K562 (cell line): Measurements from ENCODE around the gene SLC2A9. TPM values are rescaled to one million over a fixed set of nuclear protein-coding genes. Genes with fewer than 3 reads are reported as not detected.

Experiments
- ATAC-seq: fragments of 200-7000 bp; cut with Tn5 transposase; 3 replicates; pipeline ENCODE4 v1.9.1; 2020; ENCODE audit warnings: moderate library complexity
- BruUV-seq: library from RNA; stranded (reverse); fragments of 400-500 nt; replicated peaks from 2 replicates; lab custom pipeline; 2021; lab: Mats Ljungman, UMichigan
- CTCF ChIA-PET: fragments of 300-600 bp; formaldehyde crosslinking; extraction: SDS; loops from one replicate; lab custom pipeline; 2021; ENCODE audit warnings: low intra/inter-chr PET ratio; lab: Yijun Ruan, JAX
- POLR2A ChIA-PET: fragments of 300-600, 350-650 bp; sonication (Branson Sonifier 250); formaldehyde crosslinking; extraction: SDS; loops from one replicate; lab custom pipeline; 2021; ENCODE audit warnings: antibody characterized with exemption, inconsistent platforms; lab: Yijun Ruan, JAX
- DNase-seq, 4 experiments: peaks; one replicate each; pipeline versions ENCODE4 v3.0.0 to v3.0.0-alpha.2; 2011 to 2018; ENCODE audit warnings: low spot score in 3 of 4, mixed read lengths in 3 of 4; ENCODE audit errors: extremely low read depth in 1 of 4
- FAIRE-seq: peaks from 2 replicates; lab custom pipeline; 2011; peaks lifted over from hg19 to GRCh38; lab: Jason Lieb, UNC
- H2AFZ ChIP-seq: 2 replicates; pipeline ENCODE4 v1.6.0; 2011; ENCODE audit warnings: low read depth, low read length, control low read depth, inconsistent platforms
- H3K27ac ChIP-seq: fragments of 200-600 bp; 3 replicates; pipeline ENCODE4 v1.8.0; 2011; ENCODE audit warnings: low read depth, mild to moderate bottlenecking, control low read depth, inconsistent platforms, low read length, moderate library complexity, mixed read lengths; ENCODE audit errors: extremely low read depth
- H3K27me3 ChIP-seq, 2 experiments: fragments of 300-600 bp in 1 of 2; 2 replicates in 1 of 2; 3 replicates in 1 of 2; pipeline versions ENCODE4 v1.6.0 to v1.8.0; 2011; ENCODE audit warnings: inconsistent platforms in 2 of 2, low read length in 2 of 2, mild to moderate bottlenecking in 1 of 2, mixed read lengths in 1 of 2, moderate library complexity in 1 of 2; ENCODE audit not compliant: control insufficient read depth in 2 of 2, insufficient read depth in 2 of 2
- H3K36me3 ChIP-seq: fragments of 300-600 bp; 3 replicates; pipeline ENCODE4 v1.8.0; 2011; ENCODE audit warnings: mild to moderate bottlenecking, low read length, inconsistent platforms; ENCODE audit not compliant: control insufficient read depth, insufficient read depth
- H3K4me1 ChIP-seq, 2 experiments: fragments of 200-600 bp in 1 of 2; replicated peaks in 1 of 2; 2 replicates in 1 of 2; 3 replicates in 1 of 2; pipeline versions ENCODE4 v1.5.1 to v1.8.0; 2011; ENCODE audit warnings: inconsistent platforms in 2 of 2, low read length in 2 of 2, mild to moderate bottlenecking in 1 of 2, mixed read lengths in 1 of 2, moderate library complexity in 1 of 2; ENCODE audit not compliant: control insufficient read depth in 2 of 2, insufficient read depth in 2 of 2
- H3K4me2 ChIP-seq: 2 replicates; pipeline ENCODE4 v1.6.1; 2011; ENCODE audit warnings: low read length, control low read depth, inconsistent platforms, mixed read lengths; ENCODE audit not compliant: insufficient read depth
- H3K4me3 ChIP-seq: fragments of 200-600 bp; sonication (generic), shearing (Covaris generic); 2 replicates; pipeline ENCODE4 v1.5.1; 2016; ENCODE audit warnings: control low read depth, inconsistent platforms
- H3K79me2 ChIP-seq: fragments of 200-600 bp; 3 replicates; pipeline ENCODE4 v1.8.0; 2011; ENCODE audit warnings: low read length, inconsistent platforms; ENCODE audit not compliant: control insufficient read depth, insufficient read depth
- H3K9ac ChIP-seq, 2 experiments: 2 replicates each; pipeline versions ENCODE4 v1.6.0 to v1.6.1; 2011; ENCODE audit warnings: low read depth in 2 of 2, low read length in 2 of 2, control low read depth in 1 of 2, inconsistent platforms in 1 of 2, mild to moderate bottlenecking in 1 of 2, mixed read lengths in 1 of 2; ENCODE audit not compliant: insufficient read depth in 1 of 2
- H3K9me1 ChIP-seq: one replicate; pipeline ENCODE4 v1.6.0; 2011; ENCODE audit warnings: inconsistent platforms, mild to moderate bottlenecking, low read length, moderate library complexity; ENCODE audit not compliant: control insufficient read depth, insufficient read depth
- H3K9me3 ChIP-seq: replicated peaks from 2 replicates; pipeline ENCODE4 v1.5.1; 2011; ENCODE audit warnings: low read depth, low read length, inconsistent platforms; ENCODE audit not compliant: control insufficient read depth, insufficient read depth
- H4K20me1 ChIP-seq: replicated peaks from 2 replicates; pipeline ENCODE4 v1.6.1; 2011; ENCODE audit warnings: low read length, inconsistent platforms, mixed read lengths; ENCODE audit not compliant: control insufficient read depth, insufficient read depth
- CBX3 ChIP-seq, 2 experiments: IDR thresholded peaks; 1 replicate in 1 of 2; 2 replicates in 1 of 2; pipeline ENCODE4 v1.6.1; 2012; ENCODE audit warnings: inconsistent platforms in 2 of 2, low read length in 2 of 2, borderline replicate concordance in 1 of 2, control low read depth in 1 of 2
- E2F4 ChIP-seq: sonication (generic); formaldehyde crosslinking; IDR thresholded peaks from 2 replicates; pipeline ENCODE4 v1.8.0; 2022; ENCODE audit warnings: mild to moderate bottlenecking, low read depth, missing genetic modification reagents
- GTF2F1 ChIP-seq: IDR thresholded peaks from 2 replicates; pipeline ENCODE4 v1.6.1; 2011; ENCODE audit warnings: low read depth, low read length, improper control_type of control experiment
- JUNB ChIP-seq: fragments of 450-650 bp; formaldehyde crosslinking; conservative IDR thresholded peaks from 2 replicates; pipeline ENCODE4 v1.4.0; 2020; ENCODE audit warnings: mild to moderate bottlenecking
- MYNN ChIP-seq, 2 experiments: sonication (generic); formaldehyde crosslinking in 1 of 2; IDR thresholded peaks; 2 replicates each; pipeline versions ENCODE4 v1.5.0 to v1.6.1; 2016 to 2020; ENCODE audit warnings: antibody characterized with exemption in 1 of 2, missing genetic modification reagents in 1 of 2
- NR2F6 ChIP-seq: fragments of 450-650 bp; formaldehyde crosslinking; IDR thresholded peaks from 2 replicates; pipeline ENCODE4 v1.4.0; 2020; ENCODE audit warnings: mild to moderate bottlenecking
- POLR3G ChIP-seq: IDR thresholded peaks from 2 replicates; pipeline ENCODE4 v1.6.1; 2011; ENCODE audit not compliant: insufficient read length, insufficient replicate concordance; ENCODE audit errors: extremely low read depth
- SRF ChIP-seq, 2 experiments: fragments of 250-450, 450-650 bp in 1 of 2; sonication (Bioruptor Pico) in 1 of 2; sonication (generic) in 1 of 2; formaldehyde crosslinking; IDR thresholded peaks; 2 replicates each; pipeline versions ENCODE4 v1.5.0 to v1.5.1; 2020 to 2022; ENCODE audit warnings: mild to moderate bottlenecking in 1 of 2, missing genetic modification reagents in 1 of 2
- TFAM ChIP-seq: fragments of 250-450 bp; sonication (Bioruptor Pico); conservative IDR thresholded peaks from 2 replicates; pipeline ENCODE4 v1.5.0; 2021; ENCODE audit warnings: mild to moderate bottlenecking, moderate library complexity
- XRCC4 ChIP-seq: IDR thresholded peaks from one replicate; pipeline ENCODE4 v1.6.1; 2011; ENCODE audit not compliant: insufficient read depth, insufficient read length; ENCODE audit errors: extremely low read depth
- ZBTB1 ChIP-seq: sonication (generic); formaldehyde crosslinking; IDR thresholded peaks from 2 replicates; pipeline ENCODE4 v1.8.1; 2023; ENCODE audit warnings: missing genetic modification reagents, low read depth, mild to moderate bottlenecking, borderline replicate concordance
- ZNF384 ChIP-seq: IDR thresholded peaks from 2 replicates; pipeline ENCODE4 v1.6.1; 2012; ENCODE audit warnings: low read depth, low read length, improper control_type of control experiment
- ZNF717 ChIP-seq: fragments of 250-450 bp; sonication (Bioruptor Pico); IDR thresholded peaks from 2 replicates; pipeline ENCODE4 v1.5.0; 2021
- WGBS: fragments of 100-300 bp; shearing (Covaris generic); methylation state at CpG from one replicate; pipeline ENCODE4 v1.1.6; 2016; ENCODE audit warnings: low coverage, mixed read lengths; ENCODE audit not compliant: insufficient coverage; ENCODE audit errors: missing lambda C conversion rate; 5-methylcytosine and 5-hydroxymethylcytosine counted together
- in situ Hi-C: fragments of 300-500 bp; cut with MboI; formaldehyde crosslinking; loops from 4 replicates; pipeline ENCODE4 v1.15.0; 2018; ENCODE audit warnings: inconsistent platforms, mixed read lengths
- intact Hi-C: fragments of 100-400 bp; cut with micrococcal nuclease; formaldehyde crosslinking; loops from 2 replicates; pipeline ENCODE4 v1.14.2; 2022
- polyA plus RNA-seq, 8 experiments: library from polyadenylated mRNA; depleted of rRNA in 4 of 8; stranded (reverse) in 5 of 8; unstranded in 3 of 8; fragments of >200 nt; fragmentation: Nextera tagmentation in 2 of 8; fragmentation: Illumina TruSeq in 1 of 8; extraction: Ambion mirVana in 2 of 8; extraction: Trizol in 1 of 8; gene quantifications; 2 replicates each; pipeline versions ENCODE4 v1.2.1 to v1.2.3, GENCODE V29; 2011 to 2014; ENCODE audit warnings: inconsistent platforms in 1 of 8, missing spikeins in 1 of 8
- total RNA-seq, 7 experiments: library from RNA; depleted of rRNA in 6 of 7; stranded (reverse); fragments of >200 nt in 6 of 7; fragmentation: Illumina TruSeq in 2 of 7; extraction: Trizol in 2 of 7; gene quantifications; 2 replicates each; pipeline versions ENCODE4 v1.2.1 to v1.2.3, GENCODE V29; 2011 to 2021; ENCODE audit warnings: low replicate concordance in 1 of 7
- TF ChIP-seq, protein P1 (sequence below): sonication (generic); IDR thresholded peaks from 2 replicates; pipeline ENCODE4 v1.6.1; 2016

The SLC2A9 gene
- total and polyA plus RNA-seq, 9 of the 15 experiments (the other 6 are each of a cell fraction or from before 2014, with no cell fraction given): 0.15 to 1.9 (median 0.76) TPM

DNA sequence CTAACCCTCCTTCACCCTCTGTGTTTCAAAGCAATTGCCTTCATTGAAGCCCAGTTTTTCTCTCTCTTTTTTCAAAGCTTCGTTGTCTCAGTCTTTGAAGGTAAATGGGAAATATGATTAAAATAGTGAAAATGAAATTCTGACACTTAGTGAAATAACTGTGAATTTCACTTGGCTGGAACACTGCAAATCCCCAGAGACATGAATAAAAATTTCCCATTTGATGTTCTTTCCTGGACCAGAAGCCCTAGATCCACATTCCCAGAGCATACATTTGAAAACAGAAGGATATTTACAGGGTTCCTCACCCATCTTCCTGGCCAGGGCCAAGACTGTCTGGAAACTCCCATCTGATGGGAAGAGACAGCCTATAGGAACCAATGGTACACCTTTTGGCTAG lies 45.0 kb downstream of the SLC2A9 start:
- Histone ChIP-seq H3K9ac (no peak overlapping the region), H3K79me2 (no peaks in the 10 kb centered on the region), H4K20me1 (no peaks in the 10 kb centered on the region)
- 0% methylated on average over 1 of the region's 1 CpG for WGBS
- no peak for DNase-seq
- TF ChIP-seq ZNF717 (CRISPR knock-in tag) (no peak), NR2F6 (CRISPR knock-in tag) (no peak), TFAM (CRISPR knock-in tag) (no peak)
- TF ChIP-seq, all 486 proteins: peak for 0
- H3K4me3 ChIP-seq: no peak overlapping the region
- FAIRE-seq (no peak), ATAC-seq (no peak)
- ChIA-PET CTCF (no interaction called here), POLR2A (interaction anchor here (1.0 kb wide), 1 partner anchor 10 kb away, joined by 3 read pairs; no protein-coding TSS in a partner anchor)
- H2AFZ ChIP-seq: no peak overlapping the region
- no peaks in the 10 kb centered on the region for H3K4me1 ChIP-seq
- H3K4me2 ChIP-seq: no peak overlapping the region
- H3K9me1 ChIP-seq: no peaks in the 10 kb centered on the region
- in situ Hi-C loops (no loop called here), intact Hi-C loops (no loop called here)
- no peaks in the 10 kb centered on the region for H3K36me3 ChIP-seq
- no TSS peak for BruUV-seq
- H3K9me3 ChIP-seq: no peaks in the 10 kb centered on the region
- no peak overlapping the region for H3K27ac ChIP-seq
- peaks cover 0 to 12% of the 10 kb centered on the region in 2 experiments; a peak in 2 of 5 replicates for H3K27me3 ChIP-seq

- ChIA-PET POLR2A (interaction anchor here (0.6 kb wide), 1 partner anchor 40 kb away, joined by 3 read pairs; no protein-coding TSS in a partner anchor), CTCF (no interaction called here)
- H3K4me2 ChIP-seq: no peak overlapping the region
- TF ChIP-seq MYNN (IDR thresholded peaks at IDR 0.05): no peak
- no peak for TF ChIP-seq MYNN (CRISPR knock-in tag; IDR thresholded peaks at IDR 0.05)
- no peak for TF ChIP-seq GTF2F1
- TF ChIP-seq JUNB (CRISPR knock-in tag): no peak
- no peak for TF ChIP-seq ZBTB1 (CRISPR knock-in tag)
- TF ChIP-seq ZNF384: no peak
- TF ChIP-seq XRCC4: no peak
- no peak for TF ChIP-seq SRF (CRISPR knock-in tag; IDR thresholded peaks at IDR 0.05)
- no peak for TF ChIP-seq E2F4 (CRISPR knock-in tag)
- no peak for TF ChIP-seq CBX3 (IDR thresholded peaks at IDR 0.05; ENCODE audit: borderline replicate concordance in 1 of 2, low read length in 2 of 2)
- TF ChIP-seq, protein P1, sequence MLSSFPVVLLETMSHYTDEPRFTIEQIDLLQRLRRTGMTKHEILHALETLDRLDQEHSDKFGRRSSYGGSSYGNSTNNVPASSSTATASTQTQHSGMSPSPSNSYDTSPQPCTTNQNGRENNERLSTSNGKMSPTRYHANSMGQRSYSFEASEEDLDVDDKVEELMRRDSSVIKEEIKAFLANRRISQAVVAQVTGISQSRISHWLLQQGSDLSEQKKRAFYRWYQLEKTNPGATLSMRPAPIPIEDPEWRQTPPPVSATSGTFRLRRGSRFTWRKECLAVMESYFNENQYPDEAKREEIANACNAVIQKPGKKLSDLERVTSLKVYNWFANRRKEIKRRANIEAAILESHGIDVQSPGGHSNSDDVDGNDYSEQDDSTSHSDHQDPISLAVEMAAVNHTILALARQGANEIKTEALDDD: no peak
- no peak for TF ChIP-seq POLR3G
Measured at GRCh38 chr4:9971711-9972110, 49.6 kb downstream of the SLC2A9 start.

More at GRCh38 chr4:9971711-9972110, 49.6 kb downstream of the SLC2A9 start:
- H3K9ac ChIP-seq: no peak overlapping the region
- no peaks in the 10 kb centered on the region; a peak in 1 of 5 replicates for H3K4me1 ChIP-seq
- H2AFZ ChIP-seq: no peak overlapping the region
- H4K20me1 ChIP-seq: no peaks in the 10 kb centered on the region
- DNase-seq: no peak
- intact Hi-C loops: no loop called here
- no peaks in the 10 kb centered on the region for H3K9me3 ChIP-seq
- H3K9me1 ChIP-seq: no peaks in the 10 kb centered on the region
- no peaks in the 10 kb centered on the region for H3K79me2 ChIP-seq
- H3K27me3 ChIP-seq: no peaks in the 10 kb centered on the region
- no peaks in the 10 kb centered on the region for H3K36me3 ChIP-seq
- WGBS: 0% methylated on average over 3 of the region's 3 CpGs
- FAIRE-seq: no peak
- no peak overlapping the region for H3K4me3 ChIP-seq
- H3K27ac ChIP-seq: no peak overlapping the region
- BruUV-seq: no TSS peak
- in situ Hi-C loops: no loop called here
- ATAC-seq: no peak
